Dedifferentiated amniotic fluid mesenchymal stem cell (primary cell): Measurements from ENCODE around the gene G6PC1.
"Not testable (repeated sequence)": the region's sequence is repeated elsewhere in the genome, so short reads cannot be mapped to it uniquely, and the experiment has no call there.

Experiments used
- DNase-seq: peaks from one replicate; pipeline ENCODE4 v3.0.0-alpha.2; 2016; ENCODE audit errors: extremely low spot score

G6PC1 gene

GRCh38 chr17:42873932-42874695 is 26.5 kb upstream of the G6PC1 start:
- DNase-seq = not testable (repeated sequence)

- no peak for DNase-seq
Observed at GRCh38 chr17:42877037-42877436, 23.6 kb upstream of the G6PC1 start.

DNA sequence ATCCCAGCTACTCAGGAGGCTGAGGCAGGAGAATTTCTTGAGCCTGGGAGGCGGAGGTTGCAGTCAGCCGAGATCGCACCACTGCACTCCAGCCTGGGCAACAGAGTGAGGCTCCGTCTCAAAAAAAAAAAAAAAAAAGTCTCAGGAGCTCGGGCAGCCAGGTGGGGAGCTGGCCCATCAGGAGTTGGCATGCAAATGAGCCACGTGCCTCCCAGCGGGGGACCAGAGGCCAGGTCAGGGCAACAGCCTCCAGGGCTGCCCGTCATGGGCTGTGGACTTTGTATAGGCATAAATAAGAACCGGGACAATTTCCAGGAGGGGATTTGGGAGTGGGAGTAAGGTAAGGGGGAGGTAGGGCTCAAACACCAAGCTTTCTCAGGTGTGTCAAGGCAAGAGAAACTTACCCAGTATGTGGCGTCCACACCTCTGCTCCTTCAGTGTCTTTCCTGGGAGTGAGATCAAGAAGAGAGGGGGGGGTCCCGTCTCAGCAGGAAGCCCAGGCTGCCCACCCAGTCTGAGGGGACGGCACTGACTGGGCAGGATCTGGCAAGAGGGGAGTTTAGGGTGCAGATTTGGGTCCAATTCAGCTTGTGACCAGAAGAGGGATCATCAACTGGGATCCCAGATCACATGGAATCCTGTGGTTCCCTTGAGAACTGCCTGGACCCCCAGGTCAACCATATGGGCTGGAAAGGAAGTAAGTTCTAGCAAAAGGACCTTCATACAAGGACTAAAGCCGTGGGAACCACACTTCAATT is 22.3 kb upstream of the G6PC1 start:
- DNase-seq = no peak

DNA sequence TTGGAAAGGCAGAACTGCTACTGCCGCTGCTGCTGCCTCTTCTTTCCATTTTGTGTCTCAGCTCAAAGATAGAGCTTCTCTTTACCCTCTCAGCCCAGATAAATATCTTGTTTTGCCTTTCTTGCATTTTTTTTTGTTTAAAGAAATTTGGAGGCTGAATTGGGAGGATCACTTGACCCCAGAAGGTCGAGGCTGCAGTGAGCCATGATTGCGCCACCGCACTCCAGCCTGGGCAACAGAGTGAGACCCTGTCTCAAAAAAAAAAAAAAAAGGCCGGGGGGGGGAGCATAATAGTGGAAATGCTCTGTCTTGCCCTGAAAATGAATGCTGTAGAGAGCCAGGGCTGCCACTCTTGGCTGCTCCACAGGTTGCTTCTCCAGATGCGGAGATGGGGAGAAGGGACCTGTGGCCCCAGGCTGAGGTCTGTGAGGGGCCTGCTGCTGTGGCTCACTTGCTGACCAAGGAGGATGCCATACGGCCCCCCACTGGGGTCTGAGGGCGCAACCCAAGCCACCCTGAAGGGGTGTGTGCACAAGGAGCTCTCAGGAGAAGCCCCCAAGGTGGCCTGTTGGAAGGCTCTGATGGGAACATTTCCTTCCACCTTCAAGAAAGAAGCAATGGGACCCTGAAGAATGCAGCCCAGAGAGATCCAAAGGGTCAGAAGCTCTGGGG is 21.5 kb upstream of the G6PC1 start:
- DNase-seq = no peak

DNA sequence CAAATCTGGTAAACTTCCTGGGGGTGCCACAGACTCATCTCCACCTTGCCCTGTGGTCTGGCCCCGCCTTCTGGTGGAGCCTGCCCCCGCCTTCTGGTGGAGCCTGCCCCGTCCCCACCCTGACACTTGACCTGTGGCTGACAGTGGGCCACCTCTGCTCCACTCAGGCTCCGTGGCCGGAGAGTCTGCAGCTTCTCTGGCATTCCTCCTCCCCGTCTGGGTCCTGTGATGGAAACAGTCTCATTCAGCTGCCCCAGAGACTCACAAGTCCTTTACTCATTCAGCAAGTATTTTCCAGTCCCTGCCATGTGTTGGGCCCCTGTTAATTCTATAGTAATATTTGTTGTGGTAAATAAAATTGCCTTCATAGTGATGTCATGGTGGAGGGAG is 21.0 kb upstream of the G6PC1 start:
- no peak for DNase-seq

- DNase-seq = no peak
Observed at GRCh38 chr17:42880776-42881310, 19.8 kb upstream of the G6PC1 start.

- DNase-seq = not testable (repeated sequence)
Observed at GRCh38 chr17:42881706-42882105, 18.9 kb upstream of the G6PC1 start.

DNA sequence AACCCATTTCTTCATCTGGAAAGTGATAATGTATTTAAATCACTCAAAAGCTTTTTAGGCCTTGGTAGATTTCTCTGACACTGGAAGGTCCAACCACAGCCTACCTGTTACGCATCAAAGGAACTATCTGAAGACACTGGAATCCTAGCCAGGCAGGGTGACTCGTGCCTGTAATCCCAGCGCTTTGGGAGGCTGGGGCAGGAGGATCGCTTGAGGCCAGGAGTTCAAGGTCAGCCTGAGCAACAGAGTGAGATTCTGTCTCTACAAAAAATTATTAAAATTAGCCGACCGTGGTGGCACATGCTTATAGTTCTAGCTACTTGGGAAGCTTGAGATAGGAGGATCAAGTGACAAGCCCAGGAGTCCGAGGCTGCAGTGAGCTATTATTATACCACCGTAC is 18.4 kb upstream of the G6PC1 start:
- no peak for DNase-seq

DNA sequence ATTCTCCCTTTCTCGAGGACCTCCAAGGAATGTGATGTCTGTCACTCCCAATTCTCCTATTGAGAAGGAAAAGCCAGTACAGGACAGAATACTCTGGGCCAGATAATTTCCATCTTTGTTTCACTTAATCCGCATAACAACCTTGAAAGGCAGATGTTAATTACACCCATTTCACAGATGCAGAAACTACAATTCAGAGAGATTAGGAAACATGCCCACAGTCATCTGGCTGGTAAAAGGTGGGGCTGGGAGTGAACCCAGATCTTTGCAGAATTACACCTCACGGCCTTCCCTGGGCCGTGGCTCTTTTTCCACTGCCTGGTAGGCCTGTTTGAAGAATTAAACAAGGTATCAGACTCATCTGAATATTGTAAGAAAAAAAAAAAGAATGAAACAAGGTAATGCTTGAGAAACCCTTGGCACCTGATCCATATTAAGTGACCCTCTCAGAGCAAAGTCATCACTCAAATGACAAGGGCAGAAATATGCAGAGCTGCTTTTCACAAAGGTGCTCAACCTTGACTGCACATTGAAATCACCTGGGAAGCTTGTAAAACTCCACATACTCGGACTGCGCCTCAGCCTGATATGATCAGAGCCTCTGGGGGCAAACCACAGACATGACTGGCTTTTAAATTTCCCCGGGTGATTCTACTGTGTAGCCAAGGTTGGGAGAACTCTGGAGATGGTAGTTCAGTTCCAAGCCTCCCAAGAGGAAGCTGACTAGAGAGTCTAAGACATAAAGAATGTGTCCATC is 16.6 kb upstream of the G6PC1 start:
- DNase-seq = no peak

GRCh38 chr17:42885806-42886205 is 14.8 kb upstream of the G6PC1 start:
- not testable (repeated sequence) for DNase-seq

GRCh38 chr17:42886283-42887176 is 14.1 kb upstream of the G6PC1 start:
- no peak for DNase-seq

- DNase-seq = no peak
Observed at GRCh38 chr17:42889809-42890208, 10.8 kb upstream of the G6PC1 start.

- no peak for DNase-seq
Observed at GRCh38 chr17:42891539-42892152, 9.0 kb upstream of the G6PC1 start.

DNA sequence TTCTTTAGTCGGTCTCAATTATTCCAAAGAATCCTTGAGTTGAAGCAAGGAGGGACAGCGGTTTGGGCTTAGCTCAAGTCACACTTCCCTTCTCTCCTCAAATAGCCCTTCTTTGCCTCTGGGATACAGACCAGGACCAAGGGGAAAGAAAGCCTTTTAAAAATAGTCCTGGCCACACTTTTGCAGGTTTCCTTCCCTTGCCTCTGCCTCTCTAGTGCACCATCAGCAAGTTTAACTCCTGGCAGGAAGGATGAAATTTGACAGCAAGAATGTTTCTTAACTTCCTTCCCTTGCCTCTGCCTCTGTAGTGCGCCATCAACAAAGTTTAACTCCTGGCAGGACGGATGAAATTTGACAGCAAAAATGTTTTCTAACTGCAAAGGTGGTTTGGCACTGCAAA is 7.2 kb upstream of the G6PC1 start:
- no peak for DNase-seq

- no peak for DNase-seq
Observed at GRCh38 chr17:42894283-42895184, 6.1 kb upstream of the G6PC1 start.

DNA sequence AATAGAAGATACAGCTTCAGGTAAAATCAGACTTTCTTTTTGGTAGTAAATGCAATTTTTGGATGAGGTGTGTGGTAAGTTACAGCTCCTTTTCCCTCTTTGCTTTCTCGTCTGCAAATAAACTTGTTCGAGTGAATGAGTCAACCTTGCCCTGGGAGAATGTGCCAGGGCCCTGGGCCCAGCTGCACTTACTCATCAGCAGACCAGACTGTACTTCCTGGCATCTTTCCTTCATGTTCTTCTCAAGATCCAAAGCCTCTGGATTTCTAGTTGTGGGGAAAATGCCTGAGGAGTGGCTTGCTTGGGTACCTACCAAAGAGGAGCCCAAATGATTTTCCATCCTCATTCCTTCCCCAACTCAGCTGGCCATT is 5.4 kb upstream of the G6PC1 start:
- DNase-seq = peak; percentile 79

DNA sequence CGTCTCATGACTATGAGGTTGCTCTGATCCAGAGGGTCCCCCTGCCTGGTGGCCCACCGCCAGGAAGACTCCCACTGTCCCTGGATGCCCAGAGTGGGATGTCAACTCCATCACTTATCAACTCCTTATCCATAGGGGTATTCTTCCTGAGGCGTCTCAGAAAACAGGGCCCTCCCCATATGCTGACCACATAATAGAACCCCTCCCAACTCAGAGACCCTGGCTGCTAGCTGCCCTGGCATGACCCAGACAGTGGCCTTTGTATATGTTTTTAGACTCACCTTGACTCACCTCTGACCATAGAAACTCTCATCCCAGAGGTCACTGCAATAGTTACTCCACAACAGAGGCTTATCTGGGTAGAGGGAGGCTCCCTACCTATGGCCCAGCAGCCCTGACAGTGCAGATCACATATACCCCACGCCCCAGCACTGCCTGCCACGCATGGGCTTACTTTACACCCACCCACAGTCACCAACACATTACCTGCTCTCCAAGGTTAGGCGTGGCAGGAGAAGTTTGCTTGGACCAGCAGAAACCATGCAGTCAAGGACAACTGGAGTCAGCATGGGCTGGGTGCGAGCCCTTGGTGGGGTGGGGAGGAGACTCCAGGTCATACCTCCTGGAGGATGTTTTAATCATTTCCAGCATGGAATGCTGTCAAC is 2.3 kb upstream of the G6PC1 start:
- no peak for DNase-seq

GRCh38 chr17:42899981-42900380 is 618 bp upstream of the G6PC1 start:
- DNase-seq = not testable (repeated sequence)
